Measurements from ENCODE around the gene CIDEC. TPM values are rescaled to one million over a fixed set of nuclear protein-coding genes. Genes with fewer than 3 reads are reported as not detected.

CIDEC gene
- total and polyA plus RNA-seq, 4 experiments from 2014 or later: not detected

DNA sequence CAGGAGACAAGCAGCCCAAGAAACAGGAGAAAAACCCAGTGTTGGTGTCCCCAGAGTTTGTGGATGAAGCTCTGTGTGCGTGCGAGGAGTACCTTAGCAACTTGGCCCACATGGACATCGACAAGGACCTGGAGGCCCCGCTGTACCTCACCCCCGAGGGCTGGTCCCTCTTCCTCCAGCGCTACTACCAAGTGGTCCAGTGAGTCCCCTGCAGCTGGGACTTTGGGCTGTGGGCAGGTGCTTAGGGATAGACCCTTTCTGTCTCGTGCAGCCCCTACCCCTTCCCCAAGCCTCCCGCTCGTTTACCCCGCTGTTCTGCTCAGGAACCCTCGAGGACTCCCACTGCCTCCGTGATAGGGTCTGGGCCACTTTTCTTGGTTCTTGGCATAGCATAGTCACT is 59.5 kb downstream of the CIDEC start:
- Histone ChIP-seq H3K27ac (ENCODE audit: low read depth, low read length) (no peak overlapping the region), H3K27me3 (ENCODE audit: insufficient read depth, low read length) (no peaks in the 10 kb centered on the region), H3K4me1 (ENCODE audit: insufficient read depth, low read length) (no peaks in the 10 kb centered on the region), H3K36me3 (ENCODE audit: insufficient read depth, low read length) (no peaks in the 10 kb centered on the region), H3K4me3 (ENCODE audit: low read length in 2 of 2) (no peak overlapping the region), H3K9me3 (ENCODE audit: control insufficient read depth in 1 of 2, low read length in 2 of 2) (no peaks in the 10 kb centered on the region)
- intact Hi-C loops (cut with micrococcal nuclease): no loop called here
- peaks cover 0 to 4% (median 2%) of the 10 kb centered on the region in 4 donors for H3K4me1 Mint-ChIP-seq
- no peak overlapping the region for H3K4me3 Mint-ChIP-seq
- peaks cover 0 to 2% (median 0%) of the 10 kb centered on the region in 8 donors for H3K9me3 Mint-ChIP-seq
- peaks cover 0 to 4% of the 10 kb centered on the region in 2 donors for H3K36me3 Mint-ChIP-seq
- ChIA-PET CTCF (ENCODE audit: partially characterized antibody) (no interaction called here), POLR2A (ENCODE audit: partially characterized antibody) (interaction anchor here (1.6 kb wide), 1 partner anchor 70 kb away, joined by 4 read pairs; the partner anchor contains the start of gene JAGN1)
- no peaks in the 10 kb centered on the region for H3K27me3 Mint-ChIP-seq
- H3K27ac Mint-ChIP-seq: no peak overlapping the region
- DNase-seq: no peak

DNA sequence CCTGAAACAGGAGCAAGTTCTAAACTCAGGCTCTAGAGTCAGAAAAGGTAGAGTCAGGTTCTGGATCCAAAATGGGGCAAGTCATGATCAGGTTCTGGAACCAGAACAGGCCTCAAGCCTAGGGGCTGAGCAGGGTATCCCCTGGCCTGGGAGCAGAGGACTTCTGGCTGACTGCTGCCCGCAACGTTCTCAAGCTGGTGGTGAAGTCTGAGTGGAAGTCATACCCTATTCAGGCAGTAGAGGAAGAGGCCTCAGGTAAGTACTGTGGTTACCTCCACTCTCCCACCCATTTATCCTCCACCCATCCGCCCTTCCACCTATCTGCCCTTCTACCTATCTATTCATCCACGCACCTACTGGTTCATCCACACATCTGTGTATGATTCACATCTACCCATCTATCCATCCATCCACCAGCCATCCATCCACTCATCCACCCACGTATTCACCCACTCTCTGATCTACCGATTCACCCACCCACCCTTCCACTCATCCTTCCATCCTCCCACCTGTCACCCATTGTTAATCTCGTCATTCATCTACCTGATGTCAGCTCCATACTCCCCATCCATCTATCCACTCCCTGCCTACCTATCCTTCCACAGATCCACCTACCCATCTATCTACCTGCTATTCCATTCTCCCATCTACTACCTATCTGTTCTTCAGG is 61.3 kb downstream of the CIDEC start:
- H3K27ac Mint-ChIP-seq: peak overlapping the region in 2 of 7 donors; percentile 30 to 72
- CTCF ChIA-PET (ENCODE audit: partially characterized antibody): no interaction called here

DNA sequence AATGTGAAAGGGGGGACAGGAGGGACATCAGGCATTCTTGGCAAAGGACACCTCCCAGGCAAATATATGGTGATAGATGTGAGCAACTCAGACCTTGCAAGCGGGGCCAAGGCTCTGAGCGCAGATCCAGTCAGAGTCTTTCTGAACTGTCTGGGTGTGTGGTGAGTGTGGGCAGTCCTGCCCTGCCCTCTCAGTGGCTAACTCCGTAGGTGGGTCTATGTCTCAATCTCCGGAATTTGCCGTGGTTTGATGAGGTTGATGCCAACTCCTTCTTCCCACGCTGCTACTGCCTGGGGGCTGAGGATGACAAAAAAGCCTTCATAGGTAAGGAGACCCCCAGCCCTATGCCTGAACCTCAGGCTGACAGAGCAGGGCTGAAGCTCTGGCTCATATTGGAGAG is 62.6 kb downstream of the CIDEC start:
- Mint-ChIP-seq H3K36me3 (peaks cover 0 to 8% of the 10 kb centered on the region in 2 donors), H3K27ac (no peak overlapping the region), H3K4me1 (peaks cover 0 to 4% (median 0%) of the 10 kb centered on the region in 4 donors), H3K4me3 (no peak overlapping the region), H3K27me3 (no peaks in the 10 kb centered on the region), H3K9me3 (peaks cover 0 to 2% (median 0%) of the 10 kb centered on the region in 8 donors)
- no peak for DNase-seq
- Histone ChIP-seq H3K4me3 (ENCODE audit: low read length in 2 of 2) (no peak overlapping the region), H3K27me3 (ENCODE audit: insufficient read depth, low read length) (no peaks in the 10 kb centered on the region), H3K36me3 (ENCODE audit: insufficient read depth, low read length) (no peaks in the 10 kb centered on the region), H3K9me3 (ENCODE audit: control insufficient read depth in 1 of 2, low read length in 2 of 2) (no peaks in the 10 kb centered on the region), H3K27ac (ENCODE audit: low read depth, low read length) (no peak overlapping the region), H3K4me1 (ENCODE audit: insufficient read depth, low read length) (no peaks in the 10 kb centered on the region)
- intact Hi-C loops (cut with micrococcal nuclease): no loop called here
- ChIA-PET CTCF (ENCODE audit: partially characterized antibody) (interaction anchor here (1.4 kb wide), 1 partner anchor 10 kb away, joined by 5 read pairs; no protein-coding TSS in a partner anchor), POLR2A (ENCODE audit: partially characterized antibody) (interaction anchor here (1.4 kb wide), 1 partner anchor 25 kb away, joined by 4 read pairs; the partner anchor contains the start of genes ARPC4 and TADA3)

More for the DNA sequence above, 61.3 kb downstream of the CIDEC start:
- Mint-ChIP-seq H3K4me3 (no peak overlapping the region), H3K36me3 (peaks cover 0 to 4% of the 10 kb centered on the region in 2 donors), H3K27me3 (no peaks in the 10 kb centered on the region), H3K9me3 (peaks cover 0 to 2% (median 0%) of the 10 kb centered on the region in 8 donors), H3K4me1 (peaks cover 0 to 4% (median under 1%) of the 10 kb centered on the region in 4 donors)
- DNase-seq: no peak
- H3K27ac ChIP-seq (ENCODE audit: low read depth, low read length): no peak overlapping the region
- intact Hi-C loops (cut with micrococcal nuclease): no loop called here
- H3K27me3 ChIP-seq (ENCODE audit: insufficient read depth, low read length): no peaks in the 10 kb centered on the region
- H3K4me1 ChIP-seq (ENCODE audit: insufficient read depth, low read length): no peaks in the 10 kb centered on the region
- H3K36me3 ChIP-seq (ENCODE audit: insufficient read depth, low read length): no peaks in the 10 kb centered on the region
- no peak overlapping the region for H3K4me3 ChIP-seq (ENCODE audit: low read length in 2 of 2)
- POLR2A ChIA-PET (ENCODE audit: partially characterized antibody): interaction anchor here (1.3 to 1.6 kb wide), 2 partner anchors 9 to 72 kb away, joined by 3 to 4 read pairs; partner anchors contain the start of gene JAGN1
- no peaks in the 10 kb centered on the region for H3K9me3 ChIP-seq (ENCODE audit: control insufficient read depth in 1 of 2, low read length in 2 of 2)

Other genes with a start within 250 kb of the CIDEC start
- gene MTMR14, start 230.7 kb downstream of the CIDEC start, total RNA-seq: 10 to 100 TPM; 75.9 to 78.1 TPM
- gene MTMR14, start 230.7 kb downstream of the CIDEC start, polyA plus RNA-seq: 10 to 100 TPM; 51.5 to 88.1 TPM
- gene CPNE9, start 176.4 kb downstream of the CIDEC start, total RNA-seq: under 1 TPM; 0.58 to 0.64 TPM
- not detected for gene CPNE9, start 176.4 kb downstream of the CIDEC start, polyA plus RNA-seq
- 10 to 100 TPM; 40.4 to 40.5 TPM for gene BRPF1, start 148.5 kb downstream of the CIDEC start, total RNA-seq
- 10 to 100 TPM in 1 of 2 donors, 1 to 10 TPM in 1; 3.0 to 23.3 TPM for gene BRPF1, start 148.5 kb downstream of the CIDEC start, polyA plus RNA-seq
- gene OGG1, start 130.3 kb downstream of the CIDEC start, total RNA-seq: 10 to 100 TPM; 40.4 to 46.9 TPM
- 10 to 100 TPM; 29.2 to 31.5 TPM for gene OGG1, start 130.3 kb downstream of the CIDEC start, polyA plus RNA-seq
- gene CAMK1, start 110.3 kb downstream of the CIDEC start, total RNA-seq: 1 to 10 TPM; 2.1 to 2.6 TPM
- gene CAMK1, start 110.3 kb downstream of the CIDEC start, polyA plus RNA-seq: 1 to 10 TPM; 3.5 to 5.8 TPM
- 10 to 100 TPM; 37.6 to 41.4 TPM for gene TADA3, start 87.8 kb downstream of the CIDEC start, total RNA-seq
- gene TADA3, start 87.8 kb downstream of the CIDEC start, polyA plus RNA-seq: 10 to 100 TPM; 35.3 to 54.6 TPM
- 100 to 1,000 TPM; 164 to 168 TPM for gene ARPC4, start 87.2 kb downstream of the CIDEC start, total RNA-seq
- gene ARPC4, start 87.2 kb downstream of the CIDEC start, polyA plus RNA-seq: 100 to 1,000 TPM; 235 to 287 TPM
- 10 to 100 TPM; 81.4 to 91.7 TPM for gene TTLL3, start 70.0 kb downstream of the CIDEC start, total RNA-seq
- 1 to 10 TPM; 3.0 to 5.9 TPM for gene TTLL3, start 70.0 kb downstream of the CIDEC start, polyA plus RNA-seq
- 10 to 100 TPM; 63.3 to 67.6 TPM for gene RPUSD3, start 36.2 kb downstream of the CIDEC start, total RNA-seq
- gene RPUSD3, start 36.2 kb downstream of the CIDEC start, polyA plus RNA-seq: 10 to 100 TPM; 55.2 to 68.4 TPM
- 10 to 100 TPM; 26.5 to 29.1 TPM for gene JAGN1, start 10.4 kb upstream of the CIDEC start, total RNA-seq
- 10 to 100 TPM; 40.8 to 48.3 TPM for gene JAGN1, start 10.4 kb upstream of the CIDEC start, polyA plus RNA-seq
- 1 to 10 TPM; 1.5 to 2.4 TPM for gene IL17RE, start 22.6 kb upstream of the CIDEC start, total RNA-seq
- 1 to 10 TPM in 1 of 2 donors, under 1 TPM in 1; 0.65 to 1.6 TPM for gene IL17RE, start 22.6 kb upstream of the CIDEC start, polyA plus RNA-seq
- gene IL17RC, start 36.8 kb upstream of the CIDEC start, total RNA-seq: under 1 TPM; 0.61 to 0.81 TPM
- gene IL17RC, start 36.8 kb upstream of the CIDEC start, polyA plus RNA-seq: 1 to 10 TPM; 5.9 to 8.4 TPM
- 10 to 100 TPM; 47.7 to 58.2 TPM for gene CRELD1, start 53.6 kb upstream of the CIDEC start, total RNA-seq
- 10 to 100 TPM; 17.3 to 28.2 TPM for gene CRELD1, start 53.6 kb upstream of the CIDEC start, polyA plus RNA-seq
- gene PRRT3, start 72.2 kb upstream of the CIDEC start, total RNA-seq: 1 to 10 TPM; 8.2 to 9.8 TPM
- 1 to 10 TPM; 2.9 to 4.6 TPM for gene PRRT3, start 72.2 kb upstream of the CIDEC start, polyA plus RNA-seq
- 10 to 100 TPM; 33.4 to 37.9 TPM for gene EMC3, start 106.6 kb upstream of the CIDEC start, total RNA-seq
- 10 to 100 TPM; 76.5 to 76.8 TPM for gene EMC3, start 106.6 kb upstream of the CIDEC start, polyA plus RNA-seq
- 10 to 100 TPM; 28.1 to 28.3 TPM for gene FANCD2, start 146.2 kb upstream of the CIDEC start, total RNA-seq
- 1 to 10 TPM; 5.3 TPM for gene FANCD2, start 146.2 kb upstream of the CIDEC start, polyA plus RNA-seq
- gene FANCD2OS, start 228.0 kb upstream of the CIDEC start, total RNA-seq: not detected
- gene FANCD2OS, start 228.0 kb upstream of the CIDEC start, polyA plus RNA-seq: not detected
- gene BRK1, start 235.4 kb upstream of the CIDEC start, total RNA-seq: 10 to 100 TPM; 73.0 to 78.1 TPM
- 100 to 1,000 TPM; 211 to 279 TPM for gene BRK1, start 235.4 kb upstream of the CIDEC start, polyA plus RNA-seq

Measured in CD4-positive, alpha-beta memory T cell (primary cell).